ENCODE measurements around the gene JSRP1.

The JSRP1 gene

DNA sequence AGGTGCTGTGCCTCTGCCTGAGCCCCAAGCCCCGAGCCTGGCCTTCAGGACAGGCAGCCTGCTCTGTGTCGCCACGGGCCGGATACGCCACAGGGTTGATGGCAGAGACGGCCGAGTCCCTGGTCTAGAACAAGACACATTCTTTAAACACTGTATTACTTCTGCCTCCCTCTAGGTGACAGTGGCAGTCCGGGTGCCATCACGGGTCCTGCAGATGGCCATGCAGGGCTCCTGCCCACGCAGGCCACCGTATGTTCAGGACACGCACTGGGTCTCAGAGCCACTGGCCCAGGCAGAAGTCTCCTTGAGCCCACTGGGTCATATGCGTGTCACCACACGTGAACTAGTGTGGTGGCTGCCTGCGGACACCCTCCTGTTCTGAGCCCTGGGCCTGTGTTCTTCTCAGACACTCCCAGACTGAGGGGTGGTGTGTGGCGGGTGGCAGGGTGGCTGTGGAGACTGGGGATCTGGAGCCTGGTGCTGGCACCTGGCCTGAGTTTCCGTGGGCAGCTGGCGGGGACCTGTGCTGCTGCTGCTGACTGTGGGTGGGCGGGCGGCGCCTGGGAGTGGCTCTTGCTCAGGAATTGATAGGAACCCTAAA, 24.5 kb downstream of the JSRP1 start:
- no peak for DNase-seq

DNA sequence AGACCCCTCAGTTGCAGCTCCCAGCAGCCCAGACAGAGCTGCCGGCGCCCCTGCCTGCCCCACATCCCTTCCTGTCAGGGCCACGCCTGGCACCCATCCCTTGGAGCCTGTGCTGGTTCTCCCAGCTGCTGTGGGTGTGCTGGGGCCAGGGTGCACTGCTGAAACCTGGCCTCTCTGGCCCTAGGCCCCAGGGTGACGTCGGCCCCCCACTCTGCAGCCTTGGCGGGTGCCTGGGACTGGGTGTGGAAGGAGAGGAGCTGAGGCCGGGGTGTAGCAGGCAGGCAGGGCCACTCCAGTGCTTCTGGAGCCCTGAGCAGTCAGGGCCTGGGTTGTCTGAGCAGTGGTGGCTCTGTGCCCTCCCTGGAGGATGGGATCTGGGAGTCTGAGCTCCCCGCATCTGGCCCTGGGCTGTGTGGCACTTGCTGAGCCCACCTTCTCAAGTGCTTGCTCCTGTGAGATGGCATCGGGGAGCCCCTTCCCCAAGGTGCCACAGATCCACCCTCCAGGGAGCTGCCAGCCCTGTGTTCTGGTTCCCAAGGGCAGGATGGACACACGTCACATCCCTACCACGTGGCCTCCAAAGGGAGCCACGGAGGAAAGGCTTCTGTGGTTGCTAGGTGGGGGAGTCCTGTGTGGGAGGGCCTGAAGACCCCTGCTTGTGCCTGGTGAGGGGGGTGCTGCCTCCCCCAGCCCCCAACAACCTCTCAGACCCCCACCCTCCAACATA, 25.2 kb downstream of the JSRP1 start:
- no peak for DNase-seq

DNA sequence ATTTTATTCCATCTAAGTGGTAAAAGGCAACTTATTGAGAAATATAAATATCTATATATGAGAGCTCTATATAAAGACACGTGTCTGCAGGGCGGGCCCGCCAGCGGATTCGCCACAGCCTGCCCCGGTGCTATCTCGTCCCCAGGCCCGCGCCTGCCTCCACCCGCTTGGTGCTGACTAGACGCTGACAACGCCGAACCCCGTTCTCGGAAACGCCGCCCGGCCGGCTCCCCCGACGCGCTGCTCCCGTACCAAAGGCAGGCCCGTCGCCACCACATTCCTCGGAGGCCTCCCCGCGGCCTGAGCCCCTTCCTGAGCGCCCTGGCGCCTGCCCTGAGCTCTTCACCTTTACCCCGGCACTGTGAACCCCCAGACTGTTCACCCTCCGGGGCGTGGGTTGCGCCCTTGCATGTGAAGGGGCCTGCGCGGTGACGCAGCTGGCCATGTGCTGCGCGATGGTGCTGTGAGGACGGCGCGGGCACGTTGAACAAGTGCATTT, 26.1 kb downstream of the JSRP1 start:
- no peak for DNase-seq

DNA sequence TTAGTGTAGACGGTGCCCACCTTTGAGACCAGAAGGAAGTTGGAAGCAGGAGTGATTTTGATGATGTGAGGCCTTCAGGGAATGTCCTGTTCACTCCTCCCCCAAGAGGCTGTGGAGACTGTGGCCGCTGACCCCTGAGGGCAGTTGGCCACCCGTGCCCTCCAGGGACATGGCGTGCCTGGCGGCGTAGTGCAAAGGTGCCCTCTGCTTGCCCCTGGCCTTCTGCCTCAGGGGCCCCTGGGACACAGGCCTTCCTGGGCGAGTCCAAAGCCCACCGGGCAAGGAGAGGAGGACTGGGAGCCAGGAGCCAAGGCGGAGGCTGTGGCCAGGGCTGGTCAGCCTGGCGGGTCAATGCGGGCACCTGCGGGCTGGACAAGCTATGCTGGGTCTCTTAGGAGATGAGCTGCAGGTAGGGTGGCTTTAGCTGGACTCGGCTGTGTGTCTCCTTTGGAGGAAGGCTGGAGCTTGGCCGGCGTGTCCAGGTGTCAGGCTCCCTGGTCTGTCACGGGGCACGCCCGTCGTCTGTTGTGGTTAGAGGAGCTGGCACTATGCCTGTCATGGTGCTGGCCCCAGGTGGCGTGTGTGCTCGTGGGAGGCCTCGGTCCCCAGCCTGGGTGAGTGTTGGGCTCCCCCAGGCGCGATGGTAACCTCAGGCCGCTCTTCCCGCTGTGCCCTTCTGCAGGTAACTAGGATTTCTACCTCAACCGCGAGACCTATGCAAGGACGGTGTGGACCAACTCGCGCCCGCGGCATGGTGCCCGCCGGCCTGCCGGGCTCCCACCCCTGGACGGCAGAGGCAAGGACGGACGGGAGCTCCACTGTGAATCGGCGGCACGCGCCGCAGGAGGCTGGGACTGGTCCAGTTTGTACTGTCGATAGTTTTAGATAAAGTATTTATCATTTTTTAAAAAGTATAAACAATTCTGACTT, 26.8 kb downstream of the JSRP1 start:
- DNase-seq: no peak

DNA sequence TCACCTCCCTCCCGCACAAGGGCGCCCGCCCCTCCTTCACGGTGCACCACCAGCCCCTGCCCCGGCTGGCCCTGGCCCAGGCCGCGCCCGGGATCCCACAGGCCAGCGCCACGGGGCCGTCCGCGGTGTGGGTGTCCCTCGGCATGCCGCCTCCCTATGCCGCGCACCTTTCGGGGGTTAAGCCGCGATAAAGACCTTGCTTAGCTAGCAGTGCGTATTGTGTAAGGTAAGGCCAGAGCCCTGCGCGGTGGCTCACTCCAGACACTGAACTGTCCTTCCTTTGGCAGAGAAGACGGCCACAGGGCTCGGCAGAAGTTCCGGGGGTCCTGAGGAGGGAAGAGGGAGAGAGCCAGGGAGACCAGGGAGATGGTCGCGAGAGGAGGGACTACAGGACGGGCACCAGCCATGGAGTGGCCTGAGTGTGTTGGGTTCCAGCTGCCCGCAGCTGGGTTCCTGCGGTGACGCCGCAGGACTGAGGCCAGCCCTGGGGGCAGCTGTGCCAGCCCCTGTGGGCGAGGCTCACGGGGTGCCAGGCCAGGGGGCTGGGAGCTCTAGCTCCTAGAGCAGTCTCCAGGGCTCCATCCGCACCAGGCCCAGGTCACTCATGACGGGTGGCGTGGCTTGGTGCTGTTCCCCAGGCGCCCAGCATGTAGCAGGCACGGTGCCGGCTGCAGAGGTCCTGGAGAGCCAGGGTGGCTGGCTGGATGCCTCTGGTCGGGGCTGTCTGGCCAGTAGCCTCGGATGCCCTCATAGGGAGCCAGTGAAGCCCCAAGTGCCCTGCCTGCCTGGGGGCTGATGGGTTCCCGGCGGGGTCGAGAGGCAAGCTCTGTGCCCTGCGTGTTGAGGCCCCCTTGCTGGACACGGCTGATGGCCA, 27.8 kb downstream of the JSRP1 start:
- DNase-seq: no peak

DNA sequence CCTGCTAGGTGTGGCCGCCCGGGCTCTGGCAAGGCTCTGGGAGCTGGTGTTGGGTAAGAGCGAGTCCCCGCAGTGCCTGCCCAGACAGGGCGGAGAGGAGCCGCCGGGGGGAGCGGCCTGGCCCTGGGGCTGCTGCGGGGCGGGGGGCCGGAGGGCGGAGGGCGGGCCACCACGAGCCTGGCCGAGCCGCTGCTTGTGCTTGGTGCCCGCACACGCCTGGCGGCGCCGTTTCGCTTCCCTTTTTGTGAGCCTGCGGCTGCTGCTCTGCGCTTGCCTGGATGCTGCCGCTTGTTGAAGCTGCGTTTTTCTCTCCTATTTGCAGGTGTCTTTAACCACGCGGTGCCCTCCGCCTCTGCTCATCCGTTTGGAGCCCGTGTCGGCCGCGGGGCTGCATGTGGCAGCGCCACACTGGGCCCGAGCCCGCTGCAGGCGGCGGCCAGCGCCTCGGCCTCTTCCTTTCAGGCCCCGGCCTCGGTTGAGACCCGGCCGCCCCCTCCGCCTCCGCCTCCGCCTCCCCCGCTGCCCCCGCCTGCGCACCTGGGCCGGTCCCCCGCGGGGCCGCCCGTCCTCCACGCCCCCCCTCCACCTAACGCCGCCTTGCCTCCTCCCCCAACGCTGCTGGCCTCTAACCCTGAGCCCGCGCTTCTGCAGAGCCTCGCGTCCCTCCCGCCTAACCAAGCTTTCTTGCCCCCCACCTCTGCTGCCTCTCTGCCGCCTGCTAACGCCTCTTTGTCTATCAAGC, 28.6 kb downstream of the JSRP1 start:
- DNase-seq: no peak

DNA sequence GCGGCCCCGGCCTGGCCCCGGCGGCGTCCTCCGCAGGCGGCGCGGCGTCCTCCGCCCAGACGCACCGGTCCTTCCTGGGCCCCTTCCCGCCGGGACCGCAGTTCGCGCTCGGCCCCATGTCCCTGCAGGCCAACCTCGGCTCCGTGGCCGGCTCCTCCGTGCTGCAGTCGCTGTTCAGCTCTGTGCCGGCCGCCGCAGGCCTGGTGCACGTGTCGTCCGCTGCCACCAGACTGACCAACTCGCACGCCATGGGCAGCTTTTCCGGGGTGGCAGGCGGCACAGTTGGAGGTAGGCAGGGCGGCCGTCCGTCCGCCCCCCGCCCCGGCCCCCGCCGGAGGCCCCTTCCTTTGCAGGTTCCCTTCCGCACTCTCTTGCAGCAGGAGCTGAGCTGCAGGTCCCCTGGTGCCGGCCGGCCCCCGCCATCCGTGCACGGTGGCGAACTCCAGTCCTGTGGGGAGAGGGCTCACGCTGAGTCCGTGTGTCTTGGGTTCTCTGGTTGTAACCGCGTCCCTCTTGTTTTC, 29.3 kb downstream of the JSRP1 start:
- no peak for DNase-seq

DNA sequence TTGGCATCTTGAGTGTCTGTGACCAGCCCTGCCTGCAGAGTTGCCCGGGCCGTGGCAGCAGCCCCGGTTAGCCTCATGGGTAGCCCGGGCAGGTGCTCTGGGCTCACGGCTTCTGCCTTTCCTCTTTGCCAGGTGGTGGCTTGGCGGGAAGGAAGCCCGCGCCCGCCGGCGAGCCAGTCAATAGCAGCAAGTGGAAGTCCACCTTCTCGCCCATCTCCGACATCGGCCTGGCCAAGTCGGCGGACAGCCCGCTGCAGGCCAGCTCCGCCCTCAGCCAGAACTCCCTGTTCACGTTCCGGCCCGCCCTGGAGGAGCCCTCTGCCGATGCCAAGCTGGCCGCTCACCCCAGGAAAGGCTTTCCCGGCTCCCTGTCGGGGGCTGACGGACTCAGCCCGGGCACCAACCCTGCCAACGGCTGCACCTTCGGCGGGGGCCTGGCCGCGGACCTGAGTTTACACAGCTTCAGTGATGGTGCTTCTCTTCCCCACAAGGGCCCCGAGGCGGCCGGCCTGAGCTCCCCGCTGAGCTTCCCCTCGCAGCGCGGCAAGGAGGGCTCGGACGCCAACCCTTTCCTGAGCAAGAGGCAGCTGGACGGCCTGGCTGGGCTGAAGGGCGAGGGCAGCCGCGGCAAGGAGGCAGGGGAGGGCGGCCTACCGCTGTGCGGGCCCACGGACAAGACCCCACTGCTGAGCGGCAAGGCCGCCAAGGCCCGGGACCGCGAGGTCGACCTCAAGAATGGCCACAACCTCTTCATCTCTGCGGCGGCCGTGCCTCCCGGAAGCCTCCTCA, 30.0 kb downstream of the JSRP1 start:
- peak; percentile 51 to 73 for DNase-seq

DNA sequence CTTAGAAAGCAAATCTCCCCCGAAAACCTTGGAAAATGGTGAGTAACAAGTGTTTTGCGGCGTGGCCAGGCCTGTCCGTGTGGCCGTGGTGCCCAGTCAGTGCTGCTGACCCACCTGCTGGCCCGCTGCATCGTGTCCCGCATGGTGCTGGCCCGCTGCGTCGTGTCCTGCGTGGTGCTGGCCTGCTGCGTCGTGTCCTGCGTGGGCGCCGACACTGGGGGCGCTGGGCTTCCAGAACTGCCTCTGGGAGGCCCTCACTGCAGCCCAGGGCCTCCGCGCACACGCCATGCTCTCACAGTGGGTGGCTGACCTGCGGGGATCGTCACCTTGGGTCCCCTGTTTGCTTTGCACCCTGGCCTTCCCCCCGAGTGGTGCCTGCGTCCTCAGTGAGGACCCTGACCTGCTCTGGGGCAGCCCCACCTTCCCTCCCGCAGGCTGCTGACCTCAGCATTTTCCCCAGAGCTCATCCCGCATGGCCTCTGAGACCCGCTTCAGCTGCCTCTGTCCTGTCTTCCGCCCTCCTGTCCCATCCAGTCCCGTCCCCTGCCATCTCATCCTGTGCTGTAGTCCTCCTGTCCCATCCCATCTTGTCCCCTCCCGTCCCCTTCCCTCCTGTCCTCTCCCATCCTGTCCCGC, 30.7 kb downstream of the JSRP1 start:
- no peak for DNase-seq

DNA sequence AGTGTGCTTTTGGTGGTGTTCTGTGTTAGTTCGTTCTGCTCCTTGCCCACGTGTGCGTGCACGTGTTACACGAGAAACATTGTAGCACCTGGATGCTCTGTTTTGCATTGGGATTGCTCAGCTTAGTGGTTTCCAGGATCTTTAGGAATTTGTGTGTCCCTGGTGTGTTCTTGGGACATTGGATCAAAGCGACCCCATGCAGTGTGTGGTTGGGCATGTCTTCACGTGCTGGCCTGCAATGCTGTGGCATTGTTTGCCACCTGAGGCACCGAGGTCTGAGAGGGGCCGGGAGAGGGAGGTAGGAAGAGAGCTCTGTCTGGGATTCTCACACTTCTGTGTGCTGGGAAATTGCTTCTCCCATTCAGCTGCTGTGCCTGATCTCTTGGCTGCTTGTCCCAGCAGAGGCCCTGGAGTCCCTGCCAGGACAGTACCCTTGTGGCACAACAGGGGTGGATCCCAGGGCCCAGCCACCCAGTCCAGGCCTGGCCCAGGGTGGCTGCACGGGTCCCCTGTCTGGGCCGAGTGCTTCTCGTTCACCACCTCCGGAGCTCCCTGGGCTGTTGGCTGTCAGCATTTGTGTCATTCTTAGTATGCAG, 31.4 kb downstream of the JSRP1 start:
- DNase-seq: no peak

DNA sequence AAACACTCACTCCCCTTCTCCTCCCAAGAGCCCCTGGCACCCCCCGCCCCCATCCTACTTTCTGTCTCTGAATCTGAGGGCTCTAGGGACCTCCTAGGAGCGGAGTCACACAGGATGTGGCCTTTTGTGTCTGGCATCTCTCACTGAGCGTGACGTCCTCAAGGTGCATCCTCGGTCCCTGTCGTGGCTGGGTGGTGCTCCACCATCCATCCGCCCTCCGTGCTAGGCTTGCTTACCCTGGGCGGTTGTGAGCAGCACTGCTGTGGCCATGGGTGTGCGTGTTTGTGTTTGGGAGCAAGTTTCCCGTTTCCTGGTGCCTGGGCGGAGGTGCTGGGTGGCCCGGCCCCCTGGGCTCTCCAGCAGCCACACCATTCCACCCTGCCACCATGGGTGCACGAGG, 32.3 kb downstream of the JSRP1 start:
- no peak for DNase-seq

DNA sequence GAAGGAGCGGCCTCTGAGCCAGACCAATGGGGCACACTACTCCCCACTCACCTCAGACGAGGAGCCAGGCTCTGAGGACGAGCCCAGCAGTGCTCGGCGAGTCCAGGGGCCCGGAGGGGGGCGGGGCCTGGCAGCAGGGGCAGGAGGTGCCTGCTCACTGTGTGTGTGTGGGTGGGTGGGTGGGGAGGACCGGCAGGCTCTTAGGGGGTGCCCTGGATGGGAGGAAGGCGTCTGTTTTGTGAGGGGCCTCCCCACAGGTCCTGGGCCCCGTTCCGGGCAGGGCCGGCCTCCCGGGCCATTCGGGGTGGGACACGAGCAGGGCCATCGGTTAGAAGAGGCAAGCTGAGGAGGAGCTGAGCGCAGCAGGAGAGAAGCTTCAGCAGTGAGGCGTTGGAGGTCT, 32.8 kb downstream of the JSRP1 start:
- DNase-seq: no peak

DNA sequence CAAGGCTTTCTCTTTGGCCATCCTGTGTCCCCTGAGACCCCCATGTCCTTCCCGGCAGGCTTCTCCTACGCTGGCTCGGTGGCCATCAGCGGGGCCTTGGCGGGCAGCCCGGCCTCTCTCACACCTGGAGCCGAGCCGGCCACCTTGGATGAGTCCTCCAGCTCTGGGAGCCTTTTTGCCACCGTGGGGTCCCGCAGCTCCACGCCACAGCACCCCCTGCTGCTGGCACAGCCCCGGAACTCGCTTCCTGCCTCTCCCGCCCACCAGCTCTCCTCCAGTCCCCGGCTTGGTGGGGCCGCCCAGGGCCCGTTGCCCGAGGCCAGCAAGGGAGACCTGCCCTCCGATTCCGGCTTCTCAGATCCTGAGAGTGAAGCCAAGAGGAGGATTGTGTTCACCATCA, 34.3 kb downstream of the JSRP1 start:
- DNase-seq: no peak

DNA sequence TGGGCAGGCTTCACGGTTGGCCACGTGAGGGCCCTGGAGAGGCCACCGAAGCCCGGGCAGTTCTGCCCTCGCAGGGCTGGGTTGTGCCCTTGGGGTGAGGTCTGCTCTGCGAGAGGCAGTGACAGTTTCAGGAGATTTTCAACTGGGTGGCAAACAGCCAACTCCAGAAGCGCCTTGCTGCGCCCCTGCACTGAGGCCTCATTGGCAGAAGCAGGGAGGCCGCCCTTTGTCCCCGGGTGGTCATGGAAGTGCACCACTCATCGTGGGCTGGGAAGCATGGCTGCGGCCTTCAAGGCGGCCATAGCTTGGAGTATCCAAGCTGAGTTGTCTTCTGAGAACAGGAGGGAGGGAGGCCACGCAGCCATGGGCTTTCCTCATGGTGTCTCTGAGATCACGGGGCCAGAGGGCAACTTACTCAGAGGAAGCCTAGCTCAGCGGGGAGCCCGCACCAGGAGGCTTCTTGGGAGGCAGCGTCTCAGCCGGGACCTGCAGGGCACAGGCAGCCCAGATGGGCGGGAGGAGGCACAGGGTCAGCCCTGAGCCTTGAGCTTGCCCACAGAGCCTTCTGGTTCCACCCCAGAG, 34.9 kb downstream of the JSRP1 start:
- DNase-seq: no peak

DNA sequence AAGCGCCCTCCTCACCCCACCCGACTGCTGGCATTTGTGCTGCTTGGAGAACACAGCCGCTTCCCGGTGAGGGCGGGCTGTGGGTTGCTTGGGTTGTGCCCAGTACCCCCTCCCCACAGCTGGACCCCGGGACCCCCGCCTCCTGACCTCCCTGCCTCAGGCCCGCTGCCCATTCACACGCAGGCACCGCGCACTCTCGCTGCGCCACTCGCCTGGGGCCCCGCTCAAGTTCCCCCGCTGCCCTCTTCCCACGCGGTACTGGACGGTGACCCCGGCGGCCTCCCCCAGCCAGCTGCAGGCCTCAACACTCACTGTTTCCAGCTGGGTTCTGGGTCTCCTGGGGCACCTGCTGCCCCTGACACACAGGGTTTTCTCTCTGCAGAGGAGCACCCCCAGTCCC, 36.5 kb downstream of the JSRP1 start:
- no peak for DNase-seq

DNA sequence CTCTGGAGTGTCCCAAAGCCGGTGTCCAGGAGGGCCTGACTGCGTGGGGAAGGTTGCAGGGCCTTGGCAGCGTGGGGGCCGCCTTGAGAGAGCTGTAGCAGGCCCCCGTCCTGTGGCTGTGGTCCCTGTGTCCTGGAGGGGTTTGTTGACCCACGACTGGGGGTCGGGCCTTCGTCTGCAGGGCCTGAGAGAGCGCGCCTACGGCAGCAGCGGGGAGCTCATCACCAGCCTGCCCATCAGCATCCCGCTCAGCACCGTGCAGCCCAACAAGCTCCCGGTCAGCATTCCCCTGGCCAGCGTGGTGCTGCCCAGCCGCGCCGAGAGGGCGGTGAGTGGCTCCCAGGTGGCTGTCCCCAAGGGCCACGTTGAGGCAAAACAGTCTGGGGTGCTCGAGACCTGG, 38.6 kb downstream of the JSRP1 start:
- no peak for DNase-seq

DNA sequence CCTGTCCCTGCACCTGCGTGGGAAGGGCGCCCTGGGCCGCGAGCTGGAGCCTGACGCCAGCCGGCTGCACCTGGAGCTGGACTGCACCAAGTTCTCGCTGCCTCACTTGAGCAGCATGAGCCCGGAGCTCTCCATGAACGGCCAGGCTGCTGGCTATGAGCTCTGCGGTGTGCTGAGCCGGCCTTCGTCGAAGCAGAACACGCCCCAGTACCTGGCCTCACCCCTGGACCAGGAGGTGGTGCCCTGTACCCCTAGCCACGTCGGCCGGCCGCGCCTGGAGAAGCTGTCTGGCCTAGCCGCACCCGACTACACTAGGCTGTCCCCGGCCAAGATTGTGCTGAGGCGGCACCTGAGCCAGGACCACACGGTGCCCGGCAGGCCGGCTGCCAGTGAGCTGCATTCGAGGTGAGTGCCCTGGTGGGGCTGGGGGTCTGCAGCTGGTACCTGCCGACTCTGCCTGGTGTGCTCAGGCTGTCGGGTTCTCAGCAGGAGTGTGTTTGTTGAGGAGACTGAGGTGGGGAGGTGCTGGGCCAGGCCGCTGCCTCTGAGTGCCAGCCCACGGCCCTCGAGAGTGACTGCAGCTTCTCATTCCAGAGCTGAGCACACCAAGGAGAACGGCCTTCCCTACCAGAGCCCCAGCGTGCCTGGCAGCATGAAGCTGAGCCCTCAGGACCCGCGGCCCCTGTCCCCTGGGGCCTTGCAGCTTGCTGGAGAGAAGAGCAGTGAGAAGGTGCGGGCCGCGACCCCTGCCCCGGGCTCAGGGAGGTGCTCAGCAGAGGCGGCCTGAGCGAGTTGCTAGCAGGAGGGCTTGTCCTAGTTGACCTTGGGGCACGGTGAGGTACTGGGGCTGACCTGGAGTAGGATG, 39.6 kb downstream of the JSRP1 start:
- DNase-seq: no peak

DNA sequence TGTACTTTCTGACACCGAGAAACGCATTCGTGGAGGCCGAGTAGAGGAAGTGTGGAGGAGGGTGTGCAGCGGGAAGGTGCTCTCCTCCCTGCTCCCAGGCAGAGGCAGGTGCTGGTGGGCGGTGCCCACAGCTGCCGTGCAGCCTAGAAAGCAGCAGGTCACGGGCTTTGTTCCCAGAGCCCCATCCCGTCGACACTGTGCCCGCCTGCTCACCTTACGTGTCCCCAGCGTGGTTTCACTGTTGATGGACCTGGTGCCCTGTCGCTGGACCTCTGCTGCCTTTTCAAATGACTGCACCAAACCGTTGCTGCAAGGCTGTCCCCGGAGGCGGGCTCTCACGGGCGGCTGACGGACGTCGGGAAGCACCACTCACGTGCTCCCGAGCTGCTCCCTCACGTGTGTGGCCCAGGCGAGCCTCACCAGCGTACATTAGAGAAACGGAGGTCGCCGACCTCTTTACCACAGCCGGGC, 40.9 kb downstream of the JSRP1 start:
- DNase-seq: no peak
